HG03432 (cell line): ENCODE data around the gene NR2F6.
"Not testable (repeated sequence)": the region's sequence is repeated elsewhere in the genome, so short reads cannot be mapped to it uniquely, and the experiment has no call there.

Experiments used
- ATAC-seq: cut with Tn5 transposase; IDR thresholded peaks from one replicate; pipeline ENCODE4 v1.9.1; 2021; ENCODE audit warnings: mild to moderate bottlenecking, moderate library complexity; ENCODE audit not compliant: unreplicated experiment

Gene NR2F6

GRCh38 chr19:17213334-17213733, 32.4 kb downstream of the NR2F6 start:
- no peak for ATAC-seq

GRCh38 chr19:17211547-17212446, 33.9 kb downstream of the NR2F6 start:
- no peak for ATAC-seq

GRCh38 chr19:17210296-17210695, 35.4 kb downstream of the NR2F6 start:
- ATAC-seq, result no peak

- no peak for ATAC-seq
Observed at GRCh38 chr19:17209126-17210036, 36.3 kb downstream of the NR2F6 start.

GRCh38 chr19:17206736-17207581, 38.8 kb downstream of the NR2F6 start:
- no peak for ATAC-seq

- no peak for ATAC-seq
Observed at GRCh38 chr19:17205237-17206140, 40.2 kb downstream of the NR2F6 start.

- ATAC-seq, result no peak
Observed at GRCh38 chr19:17202713-17203112, 43.0 kb downstream of the NR2F6 start.

- no peak for ATAC-seq
Observed at GRCh38 chr19:17202249-17202648, 43.5 kb downstream of the NR2F6 start.

GRCh38 chr19:17200408-17201079, 45.2 kb downstream of the NR2F6 start:
- no peak for ATAC-seq

- no peak for ATAC-seq
Observed at GRCh38 chr19:17197666-17198065, 48.1 kb downstream of the NR2F6 start.

GRCh38 chr19:17196610-17197009, 49.1 kb downstream of the NR2F6 start:
- ATAC-seq, result no peak

GRCh38 chr19:17195106-17195505, 50.6 kb downstream of the NR2F6 start:
- no peak for ATAC-seq

- no peak for ATAC-seq
Observed at GRCh38 chr19:17194608-17195007, 51.1 kb downstream of the NR2F6 start.

GRCh38 chr19:17192751-17193150, 53.0 kb downstream of the NR2F6 start:
- no peak for ATAC-seq

- ATAC-seq, result not testable (repeated sequence)
Observed at GRCh38 chr19:17191736-17192135, 54.0 kb downstream of the NR2F6 start.

GRCh38 chr19:17185590-17185989, 60.1 kb downstream of the NR2F6 start:
- ATAC-seq, result no peak

GRCh38 chr19:17184371-17184841, 61.3 kb downstream of the NR2F6 start:
- no peak for ATAC-seq

- ATAC-seq, result no peak
Observed at GRCh38 chr19:17183858-17184321, 61.8 kb downstream of the NR2F6 start.

GRCh38 chr19:17183271-17183761, 62.4 kb downstream of the NR2F6 start:
- ATAC-seq, result no peak
